A673 (cell line): ENCODE results near the gene WDFY3. TPM values are rescaled to one million over a fixed set of nuclear protein-coding genes. Genes with fewer than 3 reads are reported as not detected.

Source experiments
- BruUV-seq: library from RNA; stranded (reverse); fragments of 400-500 nt; replicated peaks from 2 replicates; lab custom pipeline; 2021; lab: Mats Ljungman, UMichigan
- CTCF ChIA-PET: fragments of 300-600 bp; sonication (Branson Sonifier 250); formaldehyde crosslinking; loops from one replicate; lab custom pipeline; 2022; ENCODE audit warnings: antibody characterized with exemption; lab: Charles Lee
- POLR2A ChIA-PET: fragments of 300-600 bp; sonication (Branson Sonifier 250); formaldehyde crosslinking; loops from one replicate; lab custom pipeline; 2022; ENCODE audit warnings: antibody characterized with exemption; ENCODE audit not compliant: low non-redundant PET; lab: Charles Lee
- DNase-seq: peaks from one replicate; pipeline ENCODE4 v3.0.0-alpha.2; 2015; ENCODE audit warnings: low spot score
- H3K27ac ChIP-seq: fragments of 200-600 bp; sonication (generic); 2 replicates; pipeline ENCODE4 v1.5.1; 2016; ENCODE audit warnings: mixed run types, low read depth, mild to moderate bottlenecking, mixed read lengths, antibody characterized with exemption, low read length; ENCODE audit not compliant: poor library complexity, severe bottlenecking
- H3K27me3 ChIP-seq: fragments of 200-600 bp; sonication (generic); replicated peaks from 2 replicates; pipeline ENCODE4 v1.6.1; 2017; ENCODE audit warnings: mixed run types, low read depth, mild to moderate bottlenecking, mixed read lengths, antibody characterized with exemption, low read length; ENCODE audit not compliant: insufficient read depth, poor library complexity
- H3K36me3 ChIP-seq: fragments of 200-600 bp; sonication (generic); 2 replicates; pipeline ENCODE4 v1.6.1; 2016; ENCODE audit warnings: mixed run types, mild to moderate bottlenecking, mixed read lengths, antibody characterized with exemption, low read length; ENCODE audit not compliant: insufficient read depth, poor library complexity, severe bottlenecking
- H3K4me1 ChIP-seq: fragments of 200-600 bp; sonication (generic); 2 replicates; pipeline ENCODE4 v1.6.1; 2017; ENCODE audit warnings: mixed run types, mild to moderate bottlenecking, mixed read lengths, antibody characterized with exemption, low read length; ENCODE audit not compliant: insufficient read depth, poor library complexity, severe bottlenecking
- H3K4me3 ChIP-seq: fragments of 200-600 bp; sonication (generic); 2 replicates; pipeline ENCODE4 v1.5.1; 2016; ENCODE audit warnings: low read depth, mixed run types, mild to moderate bottlenecking, mixed read lengths, low read length; ENCODE audit not compliant: poor library complexity, severe bottlenecking
- H3K9me3 ChIP-seq: fragments of 200-600 bp; sonication (generic); 2 replicates; pipeline ENCODE4 v1.6.1; 2016; ENCODE audit warnings: mixed run types, low read depth, mild to moderate bottlenecking, mixed read lengths, antibody characterized with exemption, low read length; ENCODE audit not compliant: poor library complexity, severe bottlenecking
- EZH2 ChIP-seq: fragments of 200-600 bp; sonication (generic); IDR thresholded peaks from 2 replicates; pipeline ENCODE4 v1.6.1; 2017; ENCODE audit warnings: borderline replicate concordance, low read depth, mild to moderate bottlenecking, mixed read lengths, antibody characterized with exemption, low read length; ENCODE audit not compliant: poor library complexity, severe bottlenecking
- intact Hi-C: fragments of 100-400 bp; cut with micrococcal nuclease; formaldehyde crosslinking; loops from one replicate; pipeline ENCODE4 v1.10.0; 2022; ENCODE audit not compliant: unreplicated experiment
- total RNA-seq: library from RNA; stranded (reverse); gene quantifications from 2 replicates; pipeline ENCODE4 v1.2.3, GENCODE V29; 2021
- TF ChIP-seq, protein P1 (sequence below): fragments of 300-800, 200-600 bp; sonication (generic); conservative IDR thresholded peaks from 2 replicates; pipeline ENCODE4 v1.5.1; 2017; ENCODE audit warnings: low read depth, mild to moderate bottlenecking, antibody characterized with exemption, low read length, moderate library complexity, mixed read lengths

The WDFY3 gene
- total RNA-seq, 1 experiment from 2014 or later = 43.4 TPM

DNA sequence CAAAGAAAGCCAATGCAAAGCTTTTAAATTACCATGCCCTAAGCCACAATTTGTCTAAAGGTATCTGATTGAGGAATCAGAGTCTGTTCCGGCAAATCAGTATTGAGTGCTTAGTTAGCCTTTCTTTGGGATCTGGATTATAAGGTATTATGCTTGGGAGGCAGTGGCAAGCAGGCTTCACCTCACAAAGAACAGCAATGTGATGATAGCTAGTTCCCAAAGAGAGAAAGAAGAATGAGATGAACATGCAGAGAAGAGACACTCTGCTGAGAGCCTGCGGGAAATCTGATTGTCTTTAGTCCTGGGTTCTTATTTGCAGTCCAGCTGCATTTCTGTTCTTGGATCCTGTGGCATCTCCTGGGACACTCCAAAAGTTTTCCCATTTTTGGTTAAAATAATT lies 35.2 kb downstream of the WDFY3 start:
- no peak for DNase-seq
- TF ChIP-seq, protein P1, sequence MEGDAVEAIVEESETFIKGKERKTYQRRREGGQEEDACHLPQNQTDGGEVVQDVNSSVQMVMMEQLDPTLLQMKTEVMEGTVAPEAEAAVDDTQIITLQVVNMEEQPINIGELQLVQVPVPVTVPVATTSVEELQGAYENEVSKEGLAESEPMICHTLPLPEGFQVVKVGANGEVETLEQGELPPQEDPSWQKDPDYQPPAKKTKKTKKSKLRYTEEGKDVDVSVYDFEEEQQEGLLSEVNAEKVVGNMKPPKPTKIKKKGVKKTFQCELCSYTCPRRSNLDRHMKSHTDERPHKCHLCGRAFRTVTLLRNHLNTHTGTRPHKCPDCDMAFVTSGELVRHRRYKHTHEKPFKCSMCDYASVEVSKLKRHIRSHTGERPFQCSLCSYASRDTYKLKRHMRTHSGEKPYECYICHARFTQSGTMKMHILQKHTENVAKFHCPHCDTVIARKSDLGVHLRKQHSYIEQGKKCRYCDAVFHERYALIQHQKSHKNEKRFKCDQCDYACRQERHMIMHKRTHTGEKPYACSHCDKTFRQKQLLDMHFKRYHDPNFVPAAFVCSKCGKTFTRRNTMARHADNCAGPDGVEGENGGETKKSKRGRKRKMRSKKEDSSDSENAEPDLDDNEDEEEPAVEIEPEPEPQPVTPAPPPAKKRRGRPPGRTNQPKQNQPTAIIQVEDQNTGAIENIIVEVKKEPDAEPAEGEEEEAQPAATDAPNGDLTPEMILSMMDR = no peak
- TF ChIP-seq EZH2 = no peak
- no peaks in the 10 kb centered on the region for H3K9me3 ChIP-seq
- no peaks in the 10 kb centered on the region for H3K4me1 ChIP-seq
- CTCF ChIA-PET = no interaction called here
- H3K27ac ChIP-seq = no peak overlapping the region
- no TSS peak for BruUV-seq
- POLR2A ChIA-PET = no interaction called here
- peaks cover 7% of the 10 kb centered on the region for H3K36me3 ChIP-seq
- H3K4me3 ChIP-seq = no peak overlapping the region
- intact Hi-C loops = no loop called here
- no peaks in the 10 kb centered on the region for H3K27me3 ChIP-seq

DNA sequence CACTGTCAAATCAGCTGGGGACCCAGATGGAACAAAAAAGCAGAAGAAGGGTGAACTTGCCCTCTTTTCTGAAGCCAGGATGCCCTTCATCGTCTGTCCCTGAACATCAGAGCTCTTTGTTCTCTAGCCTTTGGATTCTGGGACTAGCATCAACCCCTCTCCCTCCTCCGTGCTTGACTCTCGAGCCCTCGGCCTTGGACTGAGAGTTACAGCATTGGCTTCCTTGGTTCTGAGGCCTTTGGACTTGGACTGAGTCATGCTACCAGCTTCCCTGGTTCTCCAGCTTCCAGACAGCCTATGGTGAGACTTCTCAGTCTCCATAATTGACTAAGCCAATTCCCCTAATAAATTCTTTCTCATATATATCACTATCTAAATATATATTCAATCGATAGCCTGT lies 38.4 kb downstream of the WDFY3 start:
- Histone ChIP-seq H3K27ac (no peak overlapping the region), H3K36me3 (peaks cover 7% of the 10 kb centered on the region), H3K27me3 (no peaks in the 10 kb centered on the region), H3K4me1 (peaks cover 4% of the 10 kb centered on the region), H3K4me3 (no peak overlapping the region), H3K9me3 (no peaks in the 10 kb centered on the region)
- ChIA-PET POLR2A (no interaction called here), CTCF (no interaction called here)
- intact Hi-C loops = no loop called here
- TF ChIP-seq, protein P1 = no peak
- TF ChIP-seq EZH2 = no peak
- DNase-seq = no peak
- BruUV-seq = no TSS peak

DNA sequence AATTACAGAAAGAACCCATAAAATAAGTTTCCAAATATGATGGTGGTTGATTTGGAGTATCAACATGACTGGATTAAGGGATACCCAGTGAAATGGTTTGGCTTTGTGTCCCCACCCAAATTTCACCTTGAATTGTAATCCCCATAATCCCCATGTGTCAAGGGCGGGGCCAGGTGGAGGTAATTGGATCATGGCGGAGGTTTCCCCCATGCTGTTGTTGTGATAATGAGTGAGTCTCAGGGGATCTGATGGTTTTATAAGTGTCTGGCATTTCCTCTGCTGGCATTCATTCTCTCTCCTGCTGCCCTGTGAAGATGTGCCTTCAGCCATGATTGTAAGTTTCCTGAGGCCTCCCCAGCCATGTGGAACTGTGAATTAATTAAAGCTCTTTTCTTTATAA lies 39.1 kb downstream of the WDFY3 start:
- H3K9me3 ChIP-seq = no peaks in the 10 kb centered on the region
- intact Hi-C loops = no loop called here
- peaks cover 7% of the 10 kb centered on the region for H3K36me3 ChIP-seq
- no peaks in the 10 kb centered on the region for H3K27me3 ChIP-seq
- H3K27ac ChIP-seq = no peak overlapping the region
- H3K4me3 ChIP-seq = no peak overlapping the region
- POLR2A ChIA-PET = no interaction called here
- TF ChIP-seq EZH2 = no peak
- TF ChIP-seq, protein P1 = no peak
- H3K4me1 ChIP-seq = peaks cover 10% of the 10 kb centered on the region
- CTCF ChIA-PET = no interaction called here
- DNase-seq = no peak
- no TSS peak for BruUV-seq
